K562 (cell line): ENCODE data around the gene KLHL29.

ENCODE experiments used
- CTCF ChIP-seq, 3 experiments: IDR thresholded peaks in 2 of 3; conservative IDR thresholded peaks in 1 of 3; 2 replicates each; pipeline ENCODE4 v1.5.1; 2011 to 2012; ENCODE audit warnings: low read length in 3 of 3, mild to moderate bottlenecking in 3 of 3, control low read depth in 2 of 3, improper control_type of control experiment in 1 of 3, inconsistent platforms in 1 of 3, low read depth in 1 of 3, mixed read lengths in 1 of 3, moderate library complexity in 1 of 3; ENCODE audit not compliant: insufficient read depth in 2 of 3
- HNRNPLL ChIP-seq: fragments of 200-400 bp; formaldehyde crosslinking; IDR thresholded peaks from 2 replicates; pipeline ENCODE4 v1.6.1; 2017; ENCODE audit warnings: low read length, low read depth, mild to moderate bottlenecking; ENCODE audit not compliant: poor library complexity, severe bottlenecking
- KDM4B ChIP-seq, 2 experiments: fragments of 450-650 bp in 1 of 2; sonication (generic) in 1 of 2; IDR thresholded peaks; 2 replicates each; pipeline ENCODE4 v1.6.1; 2016 to 2017; ENCODE audit warnings: borderline replicate concordance in 2 of 2, antibody characterized with exemption in 1 of 2, low read depth in 1 of 2, mild to moderate bottlenecking in 1 of 2
- MYC ChIP-seq, 2 experiments: fragments of 250-450 bp in 1 of 2; sonication (Bioruptor Pico) in 1 of 2; IDR thresholded peaks; 2 replicates each; pipeline versions ENCODE4 v1.5.1 to v1.6.1; 2012 to 2021; ENCODE audit warnings: low read depth in 2 of 2, borderline replicate concordance in 1 of 2, improper control_type of control experiment in 1 of 2, low read length in 1 of 2, mild to moderate bottlenecking in 1 of 2, moderate library complexity in 1 of 2
- RAD21 ChIP-seq, 2 experiments: fragments of 250-450 bp in 1 of 2; fragments of 450-650 bp in 1 of 2; sonication (Bioruptor Pico) in 1 of 2; formaldehyde crosslinking in 1 of 2; IDR thresholded peaks in 1 of 2; conservative IDR thresholded peaks in 1 of 2; 2 replicates each; pipeline versions ENCODE4 v1.4.0 to v1.8.0; 2020 to 2022; ENCODE audit warnings: mild to moderate bottlenecking in 2 of 2, moderate library complexity in 1 of 2
- SMARCE1 ChIP-seq: fragments of 450-650 bp; IDR thresholded peaks from 2 replicates; pipeline ENCODE4 v1.7.1; 2016; ENCODE audit warnings: mild to moderate bottlenecking
- SP1 ChIP-seq: sonication (generic); formaldehyde crosslinking; IDR thresholded peaks from 2 replicates; pipeline ENCODE4 v1.8.1; 2022; ENCODE audit warnings: mild to moderate bottlenecking, missing genetic modification reagents
- TBL1XR1 ChIP-seq, 2 experiments: IDR thresholded peaks; 2 replicates each; pipeline ENCODE4 v1.6.1; 2012; ENCODE audit warnings: improper control_type of control experiment in 2 of 2, low read length in 2 of 2, mild to moderate bottlenecking in 1 of 2
- TFE3 ChIP-seq: fragments of 450-650 bp; formaldehyde crosslinking; IDR thresholded peaks from 2 replicates; pipeline ENCODE4 v1.4.0; 2020; ENCODE audit warnings: mild to moderate bottlenecking, mixed read lengths
- ZNF175 ChIP-seq: fragments of 200-800 bp; sonication (Bioruptor generic); IDR thresholded peaks from 2 replicates; pipeline ENCODE4 v1.6.1; 2016; ENCODE audit warnings: low read depth, mild to moderate bottlenecking, missing genetic modification characterization, missing compliant biosample characterization
- ZNF324 ChIP-seq: fragments of 250-450 bp; sonication (Bioruptor Pico); IDR thresholded peaks from 2 replicates; pipeline ENCODE4 v1.4.0; 2020; ENCODE audit warnings: mild to moderate bottlenecking

GRCh38 chr2:23394700-23395099 is 9.7 kb downstream of the KLHL29 start:
- TF ChIP-seq TFE3 (CRISPR knock-in tag) (no peak), ZNF175 (CRISPR knock-in tag) (no peak), CTCF (IDR thresholded peaks at IDR 0.05 in 2 of 3, conservative IDR thresholded peaks at IDR 0.05 in 1 of 3; ENCODE audit: insufficient read depth in 2 of 3, low read depth in 1 of 3, low read length in 3 of 3) (no peak), SP1 (CRISPR knock-in tag) (no peak), KDM4B (IDR thresholded peaks at IDR 0.05; ENCODE audit: borderline replicate concordance in 2 of 2, low read depth in 1 of 2) (no peak), RAD21 (CRISPR knock-in tag; conservative IDR thresholded peaks at IDR 0.05 in 1 of 2, IDR thresholded peaks at IDR 0.05 in 1 of 2) (no peak), ZNF324 (CRISPR knock-in tag) (no peak), HNRNPLL (no peak), TBL1XR1 (IDR thresholded peaks at IDR 0.05; ENCODE audit: low read length in 2 of 2) (no peak), SMARCE1 (no peak), MYC (IDR thresholded peaks at IDR 0.05; ENCODE audit: low read depth, low read length) (no peak), MYC (CRISPR knock-in tag; IDR thresholded peaks at IDR 0.05; ENCODE audit: borderline replicate concordance, low read depth) (no peak)
